HEK293 (cell line): Measurements from ENCODE around the gene LKAAEAR1.

Experiments
- REPIN1 ChIP-seq: fragments of 450-650 bp; formaldehyde crosslinking; IDR thresholded peaks from 2 replicates; pipeline ENCODE4 v1.5.1; 2017; ENCODE audit warnings: missing biosample characterization, missing genetic modification characterization, low read depth
- ZBTB48 ChIP-seq: fragments of 450-650 bp; formaldehyde crosslinking; IDR thresholded peaks from 2 replicates; pipeline ENCODE4 v1.5.1; 2016; ENCODE audit warnings: missing biosample characterization, missing genetic modification characterization
- ZNF24 ChIP-seq: fragments of 450-650 bp; formaldehyde crosslinking; IDR thresholded peaks from 2 replicates; pipeline ENCODE4 v1.5.1; 2016; ENCODE audit warnings: missing biosample characterization, missing genetic modification characterization
- ZNF830 ChIP-seq: fragments of 450-650 bp; IDR thresholded peaks from 2 replicates; pipeline ENCODE4 v1.5.0; 2018; ENCODE audit warnings: missing biosample characterization, missing genetic modification characterization, low read depth, mild to moderate bottlenecking, moderate library complexity
- TF ChIP-seq, protein P1 (sequence below): fragments of 450-650 bp; formaldehyde crosslinking; IDR thresholded peaks from 2 replicates; pipeline ENCODE4 v1.5.1; 2016; ENCODE audit warnings: missing biosample characterization, missing genetic modification characterization
- TF ChIP-seq, protein P2 (sequence below): fragments of 450-650 bp; formaldehyde crosslinking; IDR thresholded peaks from 2 replicates; pipeline ENCODE4 v1.5.1; 2016; ENCODE audit warnings: missing biosample characterization, missing genetic modification characterization

DNA sequence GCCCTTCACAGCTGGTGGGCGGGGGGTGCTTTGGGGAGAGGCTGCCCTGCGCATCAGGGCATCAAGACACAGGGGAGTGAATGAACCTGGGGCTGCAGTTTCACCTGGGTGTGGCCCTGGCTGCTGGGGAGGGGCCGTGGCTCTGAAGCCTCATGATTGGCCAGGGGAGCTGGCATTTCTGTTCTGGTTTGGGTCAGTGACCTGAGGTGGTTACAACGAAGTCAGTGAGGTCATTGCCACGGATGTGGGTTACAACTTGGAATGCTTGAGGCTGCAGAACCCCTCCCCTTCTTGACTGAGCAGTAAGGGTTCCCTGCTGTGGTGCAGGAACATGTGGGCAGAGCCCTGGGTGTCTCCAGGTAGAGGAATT, 18.2 kb downstream of the LKAAEAR1 start:
- TF ChIP-seq, protein P1, sequence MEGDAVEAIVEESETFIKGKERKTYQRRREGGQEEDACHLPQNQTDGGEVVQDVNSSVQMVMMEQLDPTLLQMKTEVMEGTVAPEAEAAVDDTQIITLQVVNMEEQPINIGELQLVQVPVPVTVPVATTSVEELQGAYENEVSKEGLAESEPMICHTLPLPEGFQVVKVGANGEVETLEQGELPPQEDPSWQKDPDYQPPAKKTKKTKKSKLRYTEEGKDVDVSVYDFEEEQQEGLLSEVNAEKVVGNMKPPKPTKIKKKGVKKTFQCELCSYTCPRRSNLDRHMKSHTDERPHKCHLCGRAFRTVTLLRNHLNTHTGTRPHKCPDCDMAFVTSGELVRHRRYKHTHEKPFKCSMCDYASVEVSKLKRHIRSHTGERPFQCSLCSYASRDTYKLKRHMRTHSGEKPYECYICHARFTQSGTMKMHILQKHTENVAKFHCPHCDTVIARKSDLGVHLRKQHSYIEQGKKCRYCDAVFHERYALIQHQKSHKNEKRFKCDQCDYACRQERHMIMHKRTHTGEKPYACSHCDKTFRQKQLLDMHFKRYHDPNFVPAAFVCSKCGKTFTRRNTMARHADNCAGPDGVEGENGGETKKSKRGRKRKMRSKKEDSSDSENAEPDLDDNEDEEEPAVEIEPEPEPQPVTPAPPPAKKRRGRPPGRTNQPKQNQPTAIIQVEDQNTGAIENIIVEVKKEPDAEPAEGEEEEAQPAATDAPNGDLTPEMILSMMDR (tag by site-specific recombination): no peak
- TF ChIP-seq REPIN1 (tag by site-specific recombination) (no peak), ZNF24 (tag by site-specific recombination) (no peak), ZNF830 (tag by site-specific recombination) (no peak), ZBTB48 (tag by site-specific recombination) (no peak)
- TF ChIP-seq, protein P2, sequence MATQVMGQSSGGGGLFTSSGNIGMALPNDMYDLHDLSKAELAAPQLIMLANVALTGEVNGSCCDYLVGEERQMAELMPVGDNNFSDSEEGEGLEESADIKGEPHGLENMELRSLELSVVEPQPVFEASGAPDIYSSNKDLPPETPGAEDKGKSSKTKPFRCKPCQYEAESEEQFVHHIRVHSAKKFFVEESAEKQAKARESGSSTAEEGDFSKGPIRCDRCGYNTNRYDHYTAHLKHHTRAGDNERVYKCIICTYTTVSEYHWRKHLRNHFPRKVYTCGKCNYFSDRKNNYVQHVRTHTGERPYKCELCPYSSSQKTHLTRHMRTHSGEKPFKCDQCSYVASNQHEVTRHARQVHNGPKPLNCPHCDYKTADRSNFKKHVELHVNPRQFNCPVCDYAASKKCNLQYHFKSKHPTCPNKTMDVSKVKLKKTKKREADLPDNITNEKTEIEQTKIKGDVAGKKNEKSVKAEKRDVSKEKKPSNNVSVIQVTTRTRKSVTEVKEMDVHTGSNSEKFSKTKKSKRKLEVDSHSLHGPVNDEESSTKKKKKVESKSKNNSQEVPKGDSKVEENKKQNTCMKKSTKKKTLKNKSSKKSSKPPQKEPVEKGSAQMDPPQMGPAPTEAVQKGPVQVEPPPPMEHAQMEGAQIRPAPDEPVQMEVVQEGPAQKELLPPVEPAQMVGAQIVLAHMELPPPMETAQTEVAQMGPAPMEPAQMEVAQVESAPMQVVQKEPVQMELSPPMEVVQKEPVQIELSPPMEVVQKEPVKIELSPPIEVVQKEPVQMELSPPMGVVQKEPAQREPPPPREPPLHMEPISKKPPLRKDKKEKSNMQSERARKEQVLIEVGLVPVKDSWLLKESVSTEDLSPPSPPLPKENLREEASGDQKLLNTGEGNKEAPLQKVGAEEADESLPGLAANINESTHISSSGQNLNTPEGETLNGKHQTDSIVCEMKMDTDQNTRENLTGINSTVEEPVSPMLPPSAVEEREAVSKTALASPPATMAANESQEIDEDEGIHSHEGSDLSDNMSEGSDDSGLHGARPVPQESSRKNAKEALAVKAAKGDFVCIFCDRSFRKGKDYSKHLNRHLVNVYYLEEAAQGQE: no peak
